Left lung (tissue), 10 donors: Measurements from ENCODE around the gene GSDMA. TPM values are rescaled to one million over a fixed set of nuclear protein-coding genes. Genes with fewer than 3 reads are reported as not detected.

Experiments
- ATAC-seq: fragments of 200-7000 bp; cut with Tn5 transposase; one replicate; pipeline ENCODE4 v1.9.1; 2020; ENCODE audit warnings: moderate library complexity
- DNase-seq, 4 donors: peaks; one replicate each; pipeline ENCODE4 v3.0.0-alpha.2; 2013 to 2020
- H3K27ac ChIP-seq, 2 donors: fragments of 200-600 bp; sonication (generic) in 1 of 2; one replicate each; pipeline versions ENCODE4 v1.5.0 to v1.8.0; 2020 to 2021
- H3K27me3 ChIP-seq, 2 donors: fragments of 200-600 bp; sonication (generic) in 1 of 2; one replicate each; pipeline versions ENCODE4 v1.5.0 to v1.8.0; 2020 to 2021
- H3K36me3 ChIP-seq, 2 donors: fragments of 200-600 bp; sonication (generic) in 1 of 2; one replicate each; pipeline versions ENCODE4 v1.5.0 to v1.8.0; 2020 to 2021
- H3K4me1 ChIP-seq, 2 donors: fragments of 200-600 bp; one replicate each; pipeline ENCODE4 v1.8.0; 2021
- H3K4me3 ChIP-seq, 2 donors: fragments of 200-600 bp; sonication (generic) in 1 of 2; one replicate each; pipeline versions ENCODE4 v1.5.0 to v1.8.0; 2020 to 2021; ENCODE audit warnings: mild to moderate bottlenecking in 1 of 2
- H3K9me3 ChIP-seq, 2 donors: fragments of 200-600 bp; sonication (generic) in 1 of 2; one replicate each; pipeline versions ENCODE4 v1.5.0 to v1.8.0; 2020 to 2021
- CTCF ChIP-seq, 2 donors: fragments of 200-600 bp; sonication (generic) in 1 of 2; IDR thresholded peaks; one replicate each; pipeline versions ENCODE4 v1.5.0 to v1.8.0; 2021; ENCODE audit warnings: antibody characterized with exemption in 2 of 2
- intact Hi-C, 2 donors: fragments of 100-400 bp; cut with DNase I; formaldehyde crosslinking; loops; one replicate each; pipeline versions ENCODE4 v1.11.2 to v1.14.2; 2022
- polyA plus RNA-seq, 6 donors: library from polyadenylated mRNA; unstranded; fragments of 120-200 nt; gene quantifications; one replicate each; pipeline ENCODE4 v1.2.1, GENCODE V29; 2013; ENCODE audit not compliant: insufficient read length in 6 of 6
- total RNA-seq, 2 donors: library from RNA; stranded (reverse); fragmentation: NEBNext Ultra II Directional; extraction: Animal tissue kit (Norgen Biotek cat#: 25700); gene quantifications; one replicate each; pipeline ENCODE4 v1.2.1, GENCODE V29; 2021
- donor health status: DM: no; HTN: yes; CAD: no.
- donor health status: DM: no; HTN: no; CAD: no.

Gene GSDMA
- total and polyA plus RNA-seq, 8 donors: 0.57 to 1.3 (median 0.87) TPM; not detected in 1

- no peak overlapping the region for H3K4me3 ChIP-seq
- no peaks in the 10 kb centered on the region for H3K9me3 ChIP-seq
- H3K27ac ChIP-seq: no peak overlapping the region
- peaks cover 0 to 65% of the 10 kb centered on the region in 2 donors for H3K4me1 ChIP-seq
- intact Hi-C loops: no loop called here
- ATAC-seq: no peak
- no peaks in the 10 kb centered on the region for H3K27me3 ChIP-seq
- no peak for DNase-seq
- no peak for TF ChIP-seq CTCF (IDR thresholded peaks at IDR 0.05)
- H3K36me3 ChIP-seq: no peaks in the 10 kb centered on the region
Observed at GRCh38 chr17:39969375-39969774, 6.6 kb downstream of the GSDMA start.

- Histone ChIP-seq H3K4me3 (no peak overlapping the region), H3K27ac (no peak overlapping the region), H3K4me1 (peaks cover 0 to 65% of the 10 kb centered on the region in 2 donors), H3K27me3 (no peaks in the 10 kb centered on the region), H3K9me3 (no peaks in the 10 kb centered on the region), H3K36me3 (no peaks in the 10 kb centered on the region)
- no peak for TF ChIP-seq CTCF (IDR thresholded peaks at IDR 0.05)
- intact Hi-C loops: no loop called here
- ATAC-seq (no peak), DNase-seq (no peak)
Observed at GRCh38 chr17:39970157-39970692, 7.4 kb downstream of the GSDMA start.

GRCh38 chr17:39971076-39971603, 8.3 kb downstream of the GSDMA start:
- H3K27ac ChIP-seq: no peak overlapping the region
- ATAC-seq: no peak
- H3K9me3 ChIP-seq: no peaks in the 10 kb centered on the region
- H3K4me3 ChIP-seq: no peak overlapping the region
- H3K36me3 ChIP-seq: no peaks in the 10 kb centered on the region
- TF ChIP-seq CTCF (IDR thresholded peaks at IDR 0.05): no peak
- intact Hi-C loops: no loop called here
- H3K27me3 ChIP-seq: no peaks in the 10 kb centered on the region
- H3K4me1 ChIP-seq: peaks cover 0 to 65% of the 10 kb centered on the region in 2 donors
- DNase-seq: peak in 1 of 4 donors; percentile 3

- peak; percentile 41 for ATAC-seq
- TF ChIP-seq CTCF (IDR thresholded peaks at IDR 0.05): no peak
- H3K27ac ChIP-seq: peak overlapping the region in 1 of 2 donors; percentile 66
Observed at GRCh38 chr17:39972271-39972670, 9.5 kb downstream of the GSDMA start.

GRCh38 chr17:39973496-39973895, 10.7 kb downstream of the GSDMA start:
- H3K36me3 ChIP-seq: no peaks in the 10 kb centered on the region
- no peak for ATAC-seq
- no peak for TF ChIP-seq CTCF (IDR thresholded peaks at IDR 0.05)
- no peaks in the 10 kb centered on the region for H3K27me3 ChIP-seq
- H3K9me3 ChIP-seq: no peaks in the 10 kb centered on the region
- intact Hi-C loops: no loop called here
- no peak overlapping the region for H3K27ac ChIP-seq
- H3K4me1 ChIP-seq: peaks cover 0 to 46% of the 10 kb centered on the region in 2 donors
- no peak overlapping the region for H3K4me3 ChIP-seq
- peak in 1 of 4 donors; percentile 7 for DNase-seq

More at GRCh38 chr17:39972271-39972670, 9.5 kb downstream of the GSDMA start:
- intact Hi-C loops: no loop called here
- H3K4me1 ChIP-seq: peaks cover 0 to 57% of the 10 kb centered on the region in 2 donors
- no peak overlapping the region for H3K4me3 ChIP-seq
- no peaks in the 10 kb centered on the region for H3K27me3 ChIP-seq
- H3K9me3 ChIP-seq: no peaks in the 10 kb centered on the region
- no peak for DNase-seq
- no peaks in the 10 kb centered on the region for H3K36me3 ChIP-seq
